Measurements from ENCODE around the gene HARS1. TPM values are rescaled to one million over a fixed set of nuclear protein-coding genes. Genes with fewer than 3 reads are reported as not detected.
"Not testable (repeated sequence)": the region's sequence is repeated elsewhere in the genome, so short reads cannot be mapped to it uniquely, and the experiment has no call there.

The HARS1 gene
- total and polyA plus RNA-seq, 4 donors: 35.1 to 74.6 (median 48.9) TPM

DNA sequence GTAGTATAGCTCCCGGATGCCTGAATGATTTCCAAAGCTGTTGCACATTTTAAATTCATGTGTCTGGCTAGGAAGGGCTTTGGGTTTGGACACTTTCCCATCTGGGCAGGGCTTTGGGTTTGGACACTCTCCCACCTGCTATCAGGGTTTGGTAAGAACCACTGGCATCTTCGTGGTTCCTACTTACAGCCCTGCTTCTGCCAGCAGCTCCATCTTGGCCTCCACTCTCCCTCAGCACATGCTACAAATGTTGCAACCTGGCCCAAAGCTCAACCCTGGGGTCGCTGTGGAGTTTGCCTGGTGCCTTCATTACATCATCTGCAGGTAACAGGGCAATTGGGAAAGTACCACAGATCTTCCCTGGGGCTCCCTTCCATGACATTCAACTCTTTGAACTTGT lies 48.5 kb downstream of the HARS1 start:
- no peak for ATAC-seq (ENCODE audit: low FRiP score)
- Histone ChIP-seq H3K9me3 (ENCODE audit: control insufficient read depth, low read length) (no peaks in the 10 kb centered on the region), H3K36me3 (ENCODE audit: control insufficient read depth in 1 of 2, insufficient read depth in 2 of 2, low read length in 1 of 2) (peaks cover 4 to 5% of the 10 kb centered on the region in 2 donors), H3K27ac (ENCODE audit: low read depth in 1 of 2, low read length in 2 of 2) (no peak overlapping the region), H3K27me3 (ENCODE audit: control insufficient read depth in 1 of 2, insufficient read depth in 2 of 2, low read length in 1 of 2) (no peaks in the 10 kb centered on the region), H3K4me3 (ENCODE audit: low read length in 2 of 2) (no peak overlapping the region), H3K4me1 (ENCODE audit: control insufficient read depth in 1 of 2, insufficient read depth in 2 of 2, low read length in 2 of 2) (no peaks in the 10 kb centered on the region)
- 40 to 47% methylated on average over 3 of the region's 3 CpGs for WGBS, 2 donors
- intact Hi-C loops (cut with DNase I): loop anchor here (10.0 kb wide), 2 partner anchors 62 to 268 kb away; partner anchors contain the start of gene ZMAT2 (in 1 of the 2)
- no peak for DNase-seq

DNA sequence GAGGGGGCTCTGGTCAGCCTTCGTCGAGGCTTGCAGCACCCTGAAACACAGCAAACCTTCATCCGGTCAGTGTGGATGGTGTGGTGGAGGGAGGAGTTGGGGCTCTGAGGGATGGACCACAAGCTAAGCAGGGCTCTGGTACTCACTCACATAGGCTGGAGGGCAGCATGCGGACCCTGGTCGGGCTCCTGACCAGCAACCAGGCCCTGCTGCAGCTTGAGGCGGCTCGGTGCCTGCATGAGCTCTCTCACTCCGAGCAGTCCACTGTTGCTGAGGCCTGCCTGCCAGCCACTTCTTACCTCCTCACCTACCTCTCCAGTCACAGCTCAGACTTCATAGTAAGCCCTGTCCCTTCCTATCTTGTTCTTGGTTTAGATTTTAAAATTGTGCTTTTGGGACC lies 49.5 kb downstream of the HARS1 start:
- intact Hi-C loops (cut with DNase I): loop anchor here (10.0 kb wide), 2 partner anchors 63 to 267 kb away; partner anchors contain the start of gene ZMAT2 (in 1 of the 2)
- ATAC-seq (ENCODE audit: low FRiP score): no peak
- no peaks in the 10 kb centered on the region for H3K9me3 ChIP-seq (ENCODE audit: control insufficient read depth, low read length)
- no peak overlapping the region for H3K27ac ChIP-seq (ENCODE audit: low read depth in 1 of 2, low read length in 2 of 2)
- no peaks in the 10 kb centered on the region for H3K4me1 ChIP-seq (ENCODE audit: control insufficient read depth in 1 of 2, insufficient read depth in 2 of 2, low read length in 2 of 2)
- no peak overlapping the region for H3K4me3 ChIP-seq (ENCODE audit: low read length in 2 of 2)
- DNase-seq: no peak
- peaks cover 4 to 5% of the 10 kb centered on the region in 2 donors for H3K36me3 ChIP-seq (ENCODE audit: control insufficient read depth in 1 of 2, insufficient read depth in 2 of 2, low read length in 1 of 2)
- 87 to 96% methylated on average over 8 of the region's 8 CpGs for WGBS, 2 donors
- H3K27me3 ChIP-seq (ENCODE audit: control insufficient read depth in 1 of 2, insufficient read depth in 2 of 2, low read length in 1 of 2): no peaks in the 10 kb centered on the region

DNA sequence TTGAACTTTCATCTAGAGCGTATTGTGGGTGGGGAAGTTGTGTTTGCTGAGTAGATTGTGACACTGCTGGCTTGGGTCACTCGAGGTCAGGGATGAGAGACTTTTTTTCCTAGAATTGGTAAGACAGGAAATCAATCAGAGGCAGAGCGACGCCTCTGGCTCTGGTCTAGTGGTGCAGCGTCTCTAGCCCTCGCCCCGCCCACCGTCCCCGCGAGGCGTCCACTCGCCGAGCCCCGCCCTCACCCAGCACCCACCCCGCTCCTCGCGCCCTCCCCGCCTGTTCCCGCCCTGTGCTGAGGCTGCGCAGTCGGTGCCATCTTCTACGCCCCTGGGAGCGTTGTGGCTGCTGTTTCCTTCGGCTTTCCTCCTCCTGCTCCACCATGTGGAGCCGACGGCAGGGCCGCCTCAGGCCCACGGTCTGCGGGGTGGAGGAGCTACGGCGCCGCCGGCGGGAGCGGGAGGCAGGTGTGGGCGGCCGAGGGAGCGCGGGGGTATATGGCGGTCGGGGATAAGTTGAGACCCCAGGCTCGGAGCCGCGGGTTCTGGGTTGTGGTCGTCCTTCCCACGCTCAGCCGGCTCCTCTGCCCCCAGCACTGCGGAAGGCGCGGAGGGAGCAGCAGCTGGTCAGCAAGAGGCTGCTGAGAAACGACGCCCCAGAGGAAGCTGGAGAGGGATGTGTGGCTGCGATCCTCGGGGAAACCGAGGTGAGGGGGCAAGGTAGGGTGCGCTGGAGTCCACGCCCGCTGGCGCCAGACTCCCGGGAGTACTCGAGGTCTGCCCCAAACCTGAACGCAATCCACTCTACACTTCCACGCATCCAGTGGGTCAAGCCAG lies 51.8 kb downstream of the HARS1 start, which contains the start of gene TMCO6:
TMCO6 (plus strand) TSS at position 304 of the 834 bp plus-strand sequence; CDS start at position 381, 77 bp downstream.
- H3K4me3 ChIP-seq (ENCODE audit: low read length in 2 of 2): peak within 1 kb of the TSS; percentile 27 to 58
- H3K9me3 ChIP-seq (ENCODE audit: control insufficient read depth, low read length): no peaks in the 10 kb centered on the region
- ATAC-seq (ENCODE audit: low FRiP score) (peak; percentile 100), DNase-seq (peak; percentile 99)
- no peaks in the 10 kb centered on the region for H3K27me3 ChIP-seq (ENCODE audit: control insufficient read depth in 1 of 2, insufficient read depth in 2 of 2, low read length in 1 of 2)
- H3K36me3 ChIP-seq (ENCODE audit: control insufficient read depth in 1 of 2, insufficient read depth in 2 of 2, low read length in 1 of 2): peaks cover 0 to 4% of the 10 kb centered on the region in 2 donors
- WGBS, 2 donors: 0 to 1% methylated on average over 63 of the region's 63 CpGs
- H3K27ac ChIP-seq (ENCODE audit: low read depth in 1 of 2, low read length in 2 of 2): peak within 1 kb of the TSS in 1 of 2 donors; percentile 18
- intact Hi-C loops (cut with DNase I): loop anchor here in 1 of 2 donors (5.0 kb wide), 3 partner anchors 77 to 237 kb away; partner anchors contain the start of genes ANKHD1, APBB3, EIF4EBP3 and SLC35A4
- no peaks in the 10 kb centered on the region for H3K4me1 ChIP-seq (ENCODE audit: control insufficient read depth in 1 of 2, insufficient read depth in 2 of 2, low read length in 2 of 2)

DNA sequence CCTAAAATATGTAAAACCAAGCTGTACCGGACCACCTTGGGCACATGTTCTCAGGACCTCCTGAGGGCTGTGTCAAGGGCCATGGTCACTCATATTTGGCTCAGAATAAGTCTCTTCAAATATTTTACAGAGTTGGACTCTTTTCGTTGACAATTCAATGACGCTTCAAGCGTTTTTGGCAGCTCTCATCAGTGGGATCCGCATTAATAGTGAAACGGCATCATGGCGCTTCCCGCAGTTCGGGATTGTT lies 52.3 kb downstream of the HARS1 start:
- ATAC-seq (ENCODE audit: low FRiP score); H3K4me3 ChIP-seq (ENCODE audit: low read length in 2 of 2); H3K36me3 ChIP-seq (ENCODE audit: control insufficient read depth in 1 of 2, insufficient read depth in 2 of 2, low read length in 1 of 2); DNase-seq; H3K27me3 ChIP-seq (ENCODE audit: control insufficient read depth in 1 of 2, insufficient read depth in 2 of 2, low read length in 1 of 2); H3K4me1 ChIP-seq (ENCODE audit: control insufficient read depth in 1 of 2, insufficient read depth in 2 of 2, low read length in 2 of 2); H3K9me3 ChIP-seq (ENCODE audit: control insufficient read depth, low read length): not testable (repeated sequence)
- peak overlapping the region in 1 of 2 donors; percentile 4 for H3K27ac ChIP-seq (ENCODE audit: low read depth in 1 of 2, low read length in 2 of 2)
- WGBS, 2 donors: 25% methylated on average over 9 of the region's 9 CpGs
- intact Hi-C loops (cut with DNase I): loop anchor here in 1 of 2 donors (5.0 kb wide), 3 partner anchors 77 to 237 kb away; partner anchors contain the start of genes ANKHD1, APBB3, EIF4EBP3 and SLC35A4

DNA sequence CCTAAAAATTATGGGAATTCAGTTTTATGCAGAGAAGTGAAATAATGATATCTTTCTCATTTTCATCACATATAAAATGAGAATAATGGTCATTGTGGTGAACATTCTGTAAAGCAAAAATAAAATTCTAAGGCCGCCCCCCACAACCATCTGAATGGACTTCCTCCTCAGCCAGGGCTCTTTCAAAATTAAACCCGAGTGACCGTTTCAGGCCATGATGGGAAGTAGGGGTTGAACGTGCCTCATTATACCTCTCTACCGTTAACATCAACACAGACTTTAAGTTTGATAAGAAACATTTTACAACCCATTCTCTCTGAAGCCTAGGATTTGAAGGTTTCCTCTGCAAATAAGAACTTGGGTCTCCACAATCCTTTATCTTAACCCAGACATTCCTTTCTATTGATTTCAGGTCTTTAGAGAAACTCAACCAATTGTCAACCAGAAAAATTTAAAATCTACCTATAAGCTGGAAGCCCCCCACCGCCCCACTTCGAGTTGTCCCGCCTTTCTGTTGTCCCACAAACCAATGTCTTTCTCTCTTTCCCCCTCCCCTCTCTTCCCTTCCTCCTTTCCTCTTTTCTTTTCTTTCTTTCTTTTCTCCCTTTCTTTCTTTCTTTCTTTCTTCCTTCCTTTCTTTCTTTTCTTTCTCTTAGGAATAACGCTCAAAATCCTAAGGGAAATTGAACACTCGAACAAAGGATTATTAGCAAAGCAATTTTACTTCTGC lies 53.6 kb downstream of the HARS1 start:
- 79 to 90% methylated on average over 10 of the region's 10 CpGs for WGBS, 2 donors
- intact Hi-C loops (cut with DNase I): loop anchor here in 1 of 2 donors (5.0 kb wide), 3 partner anchors 75 to 235 kb away; partner anchors contain the start of genes ANKHD1, APBB3, EIF4EBP3 and SLC35A4
- Histone ChIP-seq H3K4me3 (ENCODE audit: low read length in 2 of 2) (no peak overlapping the region), H3K27ac (ENCODE audit: low read depth in 1 of 2, low read length in 2 of 2) (no peak overlapping the region), H3K27me3 (ENCODE audit: control insufficient read depth in 1 of 2, insufficient read depth in 2 of 2, low read length in 1 of 2) (no peaks in the 10 kb centered on the region), H3K4me1 (ENCODE audit: control insufficient read depth in 1 of 2, insufficient read depth in 2 of 2, low read length in 2 of 2) (no peaks in the 10 kb centered on the region), H3K9me3 (ENCODE audit: control insufficient read depth, low read length) (no peaks in the 10 kb centered on the region), H3K36me3 (ENCODE audit: control insufficient read depth in 1 of 2, insufficient read depth in 2 of 2, low read length in 1 of 2) (no peaks in the 10 kb centered on the region)
- no peak for DNase-seq
- ATAC-seq (ENCODE audit: low FRiP score): no peak

DNA sequence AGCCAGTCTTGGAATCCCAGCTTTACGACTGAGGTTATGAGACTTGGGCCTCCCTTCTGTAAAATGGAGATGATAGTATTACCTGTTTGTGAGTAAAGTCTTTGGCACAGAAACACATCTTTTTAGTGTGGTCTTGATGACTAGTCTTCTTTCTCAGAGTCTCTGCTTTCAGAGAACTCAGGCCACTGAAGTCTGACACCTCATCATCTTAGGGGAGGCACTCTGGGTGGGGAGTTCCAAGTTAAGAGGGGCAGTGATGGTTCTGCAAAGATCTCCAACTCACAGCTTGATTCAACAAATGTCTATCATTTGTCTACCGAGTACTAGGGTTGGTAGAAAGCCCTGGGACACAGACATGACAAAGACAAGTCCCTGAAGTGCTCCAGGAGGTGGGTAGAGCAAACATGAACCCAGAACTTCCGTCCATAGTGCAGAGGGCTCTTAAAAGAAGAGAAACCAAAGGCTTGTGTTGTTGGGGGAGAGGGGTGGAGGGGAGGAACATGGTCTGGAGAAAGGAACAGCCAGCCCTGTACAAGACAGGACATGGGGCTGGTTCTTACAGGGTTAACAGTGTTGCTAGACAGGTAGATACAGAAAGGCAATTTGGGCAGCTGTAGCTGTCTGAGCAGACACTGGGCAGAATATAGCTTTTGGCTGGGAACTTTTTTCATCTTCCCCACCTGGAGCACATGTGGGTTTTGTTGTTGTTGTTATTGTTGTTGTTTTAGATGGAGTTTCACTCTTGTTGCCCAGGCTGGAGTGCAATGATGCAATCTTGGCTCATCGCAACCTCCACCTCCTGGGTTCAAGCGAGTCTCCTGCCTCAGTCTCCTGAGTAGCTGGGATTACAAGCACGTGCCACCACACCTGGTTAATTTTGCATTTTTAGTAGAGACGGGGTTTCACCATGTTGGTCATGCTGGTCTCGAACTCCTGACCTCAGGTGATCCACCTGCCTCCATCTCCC lies 55.6 kb downstream of the HARS1 start:
- no peak for DNase-seq
- Histone ChIP-seq H3K36me3 (ENCODE audit: control insufficient read depth in 1 of 2, insufficient read depth in 2 of 2, low read length in 1 of 2) (no peaks in the 10 kb centered on the region), H3K27me3 (ENCODE audit: control insufficient read depth in 1 of 2, insufficient read depth in 2 of 2, low read length in 1 of 2) (no peaks in the 10 kb centered on the region), H3K9me3 (ENCODE audit: control insufficient read depth, low read length) (no peaks in the 10 kb centered on the region), H3K4me3 (ENCODE audit: low read length in 2 of 2) (no peak overlapping the region), H3K4me1 (ENCODE audit: control insufficient read depth in 1 of 2, insufficient read depth in 2 of 2, low read length in 2 of 2) (no peaks in the 10 kb centered on the region), H3K27ac (ENCODE audit: low read depth in 1 of 2, low read length in 2 of 2) (no peak overlapping the region)
- 87 to 91% methylated on average over 8 of the region's 8 CpGs for WGBS, 2 donors
- intact Hi-C loops (cut with DNase I): loop anchor here in 1 of 2 donors (5.0 kb wide), 3 partner anchors 73 to 233 kb away; partner anchors contain the start of genes ANKHD1, APBB3, EIF4EBP3 and SLC35A4
- ATAC-seq (ENCODE audit: low FRiP score): no peak

DNA sequence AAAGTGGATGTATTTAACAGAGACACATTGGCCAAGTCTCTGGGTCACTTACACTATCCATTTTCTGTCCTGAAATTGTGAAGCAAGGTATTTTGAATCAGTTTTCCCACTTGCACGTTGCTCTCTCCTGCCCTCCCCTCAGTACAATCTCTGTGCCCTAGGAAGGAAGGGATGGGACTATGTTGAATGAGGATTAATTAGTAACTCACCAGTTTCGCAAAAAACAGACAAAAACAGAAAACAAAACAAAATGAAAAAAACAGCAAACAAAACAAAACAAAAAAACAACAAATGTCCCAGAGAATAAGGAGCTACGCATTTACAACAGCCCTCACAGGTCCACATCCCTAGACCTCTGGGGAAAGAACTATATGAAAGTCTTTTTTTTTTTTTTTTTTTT lies 57.1 kb downstream of the HARS1 start:
- WGBS, 2 donors: 70 to 71% methylated on average over 3 of the region's 3 CpGs
- DNase-seq (no peak), ATAC-seq (ENCODE audit: low FRiP score) (no peak)
- Histone ChIP-seq H3K4me3 (ENCODE audit: low read length in 2 of 2) (no peak overlapping the region), H3K27ac (ENCODE audit: low read depth in 1 of 2, low read length in 2 of 2) (no peak overlapping the region), H3K9me3 (ENCODE audit: control insufficient read depth, low read length) (no peaks in the 10 kb centered on the region), H3K36me3 (ENCODE audit: control insufficient read depth in 1 of 2, insufficient read depth in 2 of 2, low read length in 1 of 2) (no peaks in the 10 kb centered on the region), H3K4me1 (ENCODE audit: control insufficient read depth in 1 of 2, insufficient read depth in 2 of 2, low read length in 2 of 2) (no peaks in the 10 kb centered on the region), H3K27me3 (ENCODE audit: control insufficient read depth in 1 of 2, insufficient read depth in 2 of 2, low read length in 1 of 2) (no peaks in the 10 kb centered on the region)
- intact Hi-C loops (cut with DNase I): no loop called here

DNA sequence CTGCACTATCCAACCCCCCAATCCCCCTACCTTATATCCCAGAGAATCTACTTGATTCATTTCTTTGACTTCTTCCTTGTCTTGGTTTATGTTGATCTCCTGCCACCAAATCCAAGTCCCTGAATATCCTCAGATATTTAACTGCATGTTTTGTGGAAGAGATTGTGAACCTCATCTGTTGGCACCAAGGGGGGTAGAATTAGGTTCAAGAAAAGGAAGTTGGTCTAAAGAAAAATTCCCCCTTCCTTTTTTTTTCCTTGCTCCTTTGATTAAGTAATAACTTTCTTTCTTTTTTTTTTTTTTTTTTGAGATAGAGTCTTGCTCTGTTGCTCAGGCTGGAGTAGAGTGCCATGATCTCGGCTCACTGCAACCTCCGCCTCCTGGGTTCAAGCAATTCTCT lies 57.7 kb downstream of the HARS1 start:
- H3K27me3 ChIP-seq (ENCODE audit: control insufficient read depth in 1 of 2, insufficient read depth in 2 of 2, low read length in 1 of 2): no peaks in the 10 kb centered on the region
- H3K9me3 ChIP-seq (ENCODE audit: control insufficient read depth, low read length): no peaks in the 10 kb centered on the region
- H3K36me3 ChIP-seq (ENCODE audit: control insufficient read depth in 1 of 2, insufficient read depth in 2 of 2, low read length in 1 of 2): no peaks in the 10 kb centered on the region
- DNase-seq: no peak
- intact Hi-C loops (cut with DNase I): loop anchor here in 1 of 2 donors (2.0 kb wide), 1 partner anchor 67 kb away; no protein-coding TSS in a partner anchor
- H3K4me3 ChIP-seq (ENCODE audit: low read length in 2 of 2): no peak overlapping the region
- ATAC-seq (ENCODE audit: low FRiP score): no peak
- 86 to 91% methylated on average over 2 of the region's 2 CpGs for WGBS, 2 donors
- H3K27ac ChIP-seq (ENCODE audit: low read depth in 1 of 2, low read length in 2 of 2): no peak overlapping the region
- H3K4me1 ChIP-seq (ENCODE audit: control insufficient read depth in 1 of 2, insufficient read depth in 2 of 2, low read length in 2 of 2): no peaks in the 10 kb centered on the region

Data from aorta (tissue), 5 donors.